Thyroid gland (tissue), 4 donors: ENCODE results near the gene TIGD7. TPM values are rescaled to one million over a fixed set of nuclear protein-coding genes. Genes with fewer than 3 reads are reported as not detected.

Experiments
- DNase-seq, 2 donors: peaks; one replicate each; pipeline ENCODE4 v3.0.0-alpha.2; 2019
- H3K27ac ChIP-seq, 3 donors: fragments of 200-600 bp; sonication (generic); 1 replicate in 2 of 3; 2 replicates in 1 of 3; pipeline ENCODE4 v1.5.1; 2016 to 2019; ENCODE audit warnings: mild to moderate bottlenecking in 1 of 3, moderate library complexity in 1 of 3
- H3K27me3 ChIP-seq: fragments of 200-600 bp; sonication (generic); one replicate; pipeline ENCODE4 v1.5.1; 2019
- H3K36me3 ChIP-seq, 2 donors: fragments of 200-600 bp; sonication (generic); one replicate each; pipeline ENCODE4 v1.5.1; 2016 to 2019
- H3K4me1 ChIP-seq, 2 donors: fragments of 200-600 bp; sonication (generic); one replicate each; pipeline ENCODE4 v1.5.1; 2017 to 2019
- H3K4me3 ChIP-seq, 3 donors: fragments of 200-600 bp; sonication (generic); replicated peaks in 1 of 3; 1 replicate in 2 of 3; 2 replicates in 1 of 3; pipeline ENCODE4 v1.5.1; 2016; ENCODE audit warnings: mild to moderate bottlenecking in 1 of 3
- H3K9me3 ChIP-seq: fragments of 200-600 bp; sonication (generic); one replicate; pipeline ENCODE4 v1.5.1; 2017
- CTCF ChIP-seq, 6 experiments: fragments of 200-600 bp in 3 of 6; fragments of 450-650 bp in 3 of 6; sonication (generic) in 3 of 6; IDR thresholded peaks; one replicate each; pipeline ENCODE4 v1.5.1; 2016 to 2019; ENCODE audit warnings: antibody characterized with exemption in 6 of 6, mild to moderate bottlenecking in 2 of 6, inconsistent platforms in 1 of 6, moderate library complexity in 1 of 6
- POLR2A ChIP-seq, 2 donors: fragments of 450-650 bp; IDR thresholded peaks; one replicate each; pipeline ENCODE4 v1.6.1; 2017; ENCODE audit warnings: antibody characterized with exemption in 2 of 2, mild to moderate bottlenecking in 2 of 2, moderate library complexity in 1 of 2
- WGBS, 2 donors: methylation state at CpG; one replicate each; pipeline ENCODE4 v1.1.5; 2017; 5-methylcytosine and 5-hydroxymethylcytosine counted together
- intact Hi-C: fragments of 100-400 bp; cut with DNase I; formaldehyde crosslinking; loops from one replicate; pipeline ENCODE4 v1.15.1; 2023
- total RNA-seq, 4 donors: library from RNA; depleted of rRNA; stranded (reverse); fragments of >200 nt; gene quantifications; one replicate each; pipeline ENCODE4 v1.2.3, GENCODE V29; 2016

The TIGD7 gene
- total RNA-seq, 4 donors from 2014 or later = 8.6 to 16.2 (median 12.7) TPM

GRCh38 chr16:3283543-3284447 lies 21.4 kb downstream of the TIGD7 start:
- no peak for DNase-seq
- TF ChIP-seq CTCF (IDR thresholded peaks at IDR 0.05) (peak in 1 of 6 experiments; percentile 9), POLR2A (IDR thresholded peaks at IDR 0.05) (no peak)
- H3K36me3 ChIP-seq = peaks cover 14 to 20% of the 10 kb centered on the region in 2 donors

GRCh38 chr16:3282730-3283542 lies 22.3 kb downstream of the TIGD7 start, which contains the start of gene ZNF263:
TSS of gene ZNF263 (plus strand) at chr16:3283491. CDS start at chr16:3283819, 328 bp downstream.
- peak; percentile 95 to 96 for DNase-seq
- peaks cover 14 to 21% of the 10 kb centered on the region in 2 donors for H3K4me1 ChIP-seq
- H3K4me3 ChIP-seq = peak within 1 kb of the TSS; percentile 86 to 98 (median 91)
- no peaks in the 10 kb centered on the region for H3K27me3 ChIP-seq
- intact Hi-C loops = loop anchor here (5.0 to 10.0 kb wide), 2 partner anchors 48 to 219 kb away; partner anchors contain the start of genes CLUAP1 and ZNF200
- peak within 1 kb of the TSS; percentile 94 to 99 (median 97) for H3K27ac ChIP-seq
- H3K36me3 ChIP-seq = peaks cover 8 to 13% of the 10 kb centered on the region in 2 donors
- TF ChIP-seq POLR2A (IDR thresholded peaks at IDR 0.05) = peak; percentile 36 to 63
- TF ChIP-seq CTCF (IDR thresholded peaks at IDR 0.05) = peak in 1 of 6 experiments; percentile 5
- H3K9me3 ChIP-seq = no peaks in the 10 kb centered on the region
- 0 to 1% methylated on average over 32 to 33 of the region's 72 CpGs for WGBS, 2 donors

More at GRCh38 chr16:3283543-3284447, 21.4 kb downstream of the TIGD7 start:
- intact Hi-C loops = loop anchor here (5.0 to 10.0 kb wide), 2 partner anchors 49 to 219 kb away; partner anchors contain the start of genes CLUAP1 and ZNF200
- WGBS, 2 donors = 9 to 11% methylated on average over 12 to 18 of the region's 56 CpGs
- Histone ChIP-seq H3K4me3 (peak overlapping the region; percentile 86 to 98 (median 91)), H3K27me3 (no peaks in the 10 kb centered on the region), H3K9me3 (no peaks in the 10 kb centered on the region), H3K4me1 (peaks cover 14 to 21% of the 10 kb centered on the region in 2 donors), H3K27ac (peak overlapping the region; percentile 94 to 99 (median 97))

GRCh38 chr16:3282103-3282729 lies 23.0 kb downstream of the TIGD7 start:
- WGBS, 2 donors = 14 to 18% methylated on average over 23 to 29 of the region's 29 CpGs
- Histone ChIP-seq H3K27me3 (no peaks in the 10 kb centered on the region), H3K36me3 (peaks cover 8 to 13% of the 10 kb centered on the region in 2 donors), H3K9me3 (no peaks in the 10 kb centered on the region), H3K4me1 (peaks cover 14 to 21% of the 10 kb centered on the region in 2 donors), H3K27ac (peak overlapping the region; percentile 94 to 99 (median 97)), H3K4me3 (peak overlapping the region; percentile 32 to 98 (median 86))
- DNase-seq = no peak
- TF ChIP-seq POLR2A (IDR thresholded peaks at IDR 0.05) (no peak), CTCF (IDR thresholded peaks at IDR 0.05) (no peak)
- intact Hi-C loops = loop anchor here (5.0 to 10.0 kb wide), 2 partner anchors 47 to 220 kb away; partner anchors contain the start of genes CLUAP1 and ZNF200

GRCh38 chr16:3281222-3281820 lies 23.9 kb downstream of the TIGD7 start:
- intact Hi-C loops = loop anchor here (5.0 to 10.0 kb wide), 2 partner anchors 47 to 221 kb away; partner anchors contain the start of genes CLUAP1 and ZNF200
- no peak for DNase-seq
- Histone ChIP-seq H3K4me1 (peaks cover 14 to 21% of the 10 kb centered on the region in 2 donors), H3K27me3 (no peaks in the 10 kb centered on the region), H3K36me3 (peaks cover 6 to 8% of the 10 kb centered on the region in 2 donors), H3K9me3 (no peaks in the 10 kb centered on the region), H3K27ac (no peak overlapping the region), H3K4me3 (no peak overlapping the region)
- TF ChIP-seq CTCF (IDR thresholded peaks at IDR 0.05) (no peak), POLR2A (IDR thresholded peaks at IDR 0.05) (no peak)
- WGBS, 2 donors = 92 to 94% methylated on average over 6 of the region's 6 CpGs
